HG03103 (cell line): ENCODE measurements around the gene CACNA1D.

Source experiments
- ATAC-seq: cut with Tn5 transposase; IDR thresholded peaks from one replicate; pipeline ENCODE4 v1.9.1; 2021; ENCODE audit warnings: low read depth; ENCODE audit not compliant: unreplicated experiment

CACNA1D gene

GRCh38 chr3:53493595-53493962 is 832 bp upstream of the CACNA1D start:
- ATAC-seq: no peak

GRCh38 chr3:53495146-53495519 is 722 bp downstream of the CACNA1D start:
- ATAC-seq: no peak

DNA sequence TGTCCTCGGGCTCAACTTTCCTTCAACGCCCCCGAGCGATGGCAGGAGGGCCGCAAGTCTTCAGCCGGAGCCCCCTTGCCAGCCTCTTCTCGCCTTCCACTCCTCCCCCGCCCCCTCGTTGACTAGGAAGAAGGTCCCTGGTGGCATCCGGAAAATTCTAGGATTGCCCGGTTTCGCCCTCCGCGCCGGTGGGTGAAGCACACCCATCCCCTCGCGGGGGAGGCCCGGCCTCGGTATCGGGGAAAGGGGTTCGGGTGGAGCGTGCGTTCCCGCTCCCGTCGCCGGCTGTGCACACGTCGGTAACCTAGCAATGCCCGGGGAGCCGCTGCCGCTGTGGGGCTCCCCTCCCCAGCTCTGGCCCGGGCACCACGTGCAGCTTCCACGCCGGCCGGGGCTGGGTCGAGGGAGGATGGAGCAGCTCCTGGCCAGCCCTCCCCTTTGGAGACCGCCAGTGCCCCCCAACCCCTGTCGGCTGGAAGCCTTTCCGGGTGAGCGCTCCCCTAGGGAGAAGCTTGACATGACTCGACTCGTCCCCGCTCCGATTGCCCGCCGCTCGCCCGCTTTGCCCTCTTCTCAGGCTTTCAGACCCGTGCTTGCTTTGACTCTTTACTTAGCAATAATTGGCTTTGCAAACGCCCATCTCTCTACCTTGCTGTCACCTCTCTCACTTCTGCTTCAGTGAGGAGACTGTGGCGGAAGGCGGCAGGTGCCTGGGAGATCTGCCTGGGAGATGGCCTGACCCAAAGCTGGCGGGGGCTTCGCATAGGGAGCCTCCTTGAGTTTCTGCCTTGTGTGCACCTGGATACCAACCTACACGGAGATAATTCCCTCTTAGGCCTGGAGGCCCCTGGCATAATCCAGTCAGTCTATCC is 1.3 kb downstream of the CACNA1D start:
- no peak for ATAC-seq

DNA sequence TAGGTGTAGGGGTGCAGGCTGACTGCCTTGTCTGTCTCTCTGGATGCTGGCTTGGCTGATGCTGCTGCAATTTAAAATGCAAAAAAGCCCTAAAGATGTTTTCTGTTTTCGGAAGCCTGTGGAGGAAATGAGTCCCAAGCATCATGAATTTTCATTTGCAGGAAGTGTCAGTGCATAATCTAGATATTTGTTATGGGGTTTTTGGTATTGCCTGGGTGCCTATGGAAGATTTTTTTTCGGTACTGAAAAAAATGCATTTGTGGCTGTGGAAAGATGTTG is 1.9 kb downstream of the CACNA1D start:
- ATAC-seq: no peak

DNA sequence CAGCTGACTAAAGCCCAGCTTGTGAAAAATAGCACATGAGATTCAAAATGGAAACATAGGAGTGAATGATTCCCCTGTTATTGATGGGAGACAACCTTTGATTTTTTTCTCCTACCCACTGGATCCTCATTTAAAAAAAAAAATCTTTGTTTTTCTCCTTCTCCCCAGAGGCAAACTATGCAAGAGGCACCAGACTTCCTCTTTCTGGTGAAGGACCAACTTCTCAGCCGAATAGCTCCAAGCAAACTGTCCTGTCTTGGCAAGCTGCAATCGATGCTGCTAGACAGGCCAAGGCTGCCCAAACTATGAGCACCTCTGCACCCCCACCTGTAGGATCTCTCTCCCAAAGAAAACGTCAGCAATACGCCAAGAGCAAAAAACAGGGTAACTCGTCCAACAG is 2.6 kb downstream of the CACNA1D start:
- no peak for ATAC-seq

- no peak for ATAC-seq
These were observed 4.6 kb downstream of the CACNA1D start for GRCh38 chr3:53498806-53499641.

DNA sequence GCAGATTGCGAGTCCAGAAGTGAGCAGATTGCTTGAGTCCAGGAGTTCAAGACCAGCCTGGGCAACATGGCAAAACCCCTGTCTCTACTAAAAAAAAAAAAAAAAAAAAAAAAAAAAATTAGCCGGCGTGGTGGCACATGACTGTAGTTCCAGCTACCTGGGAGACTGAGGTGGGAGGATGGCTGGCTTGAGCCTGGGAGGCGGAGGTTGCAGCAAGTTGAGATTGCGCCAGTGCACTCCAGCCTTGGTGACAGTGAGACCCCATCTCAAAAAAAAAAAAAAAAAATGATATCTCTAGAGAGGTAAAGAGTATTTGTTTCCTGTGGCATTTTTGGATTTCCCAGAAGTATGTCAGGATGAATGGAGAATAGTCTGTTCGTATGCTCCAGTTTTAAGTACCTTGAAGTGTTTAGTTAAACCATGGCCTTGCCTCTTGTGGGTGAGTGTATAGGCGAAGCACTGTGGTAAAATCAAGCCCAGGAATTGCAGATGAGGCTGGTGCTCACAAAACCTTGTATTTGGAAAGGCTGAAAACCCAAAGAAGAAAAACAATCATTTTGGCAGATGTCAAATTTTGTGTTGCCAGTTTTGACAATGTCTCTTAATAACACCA is 5.9 kb downstream of the CACNA1D start:
- no peak for ATAC-seq

GRCh38 chr3:53501178-53501577 is 6.8 kb downstream of the CACNA1D start:
- no peak for ATAC-seq

- ATAC-seq: no peak
These were observed 8.3 kb downstream of the CACNA1D start for GRCh38 chr3:53502737-53503136.

GRCh38 chr3:53503195-53503594 is 8.8 kb downstream of the CACNA1D start:
- no peak for ATAC-seq

- no peak for ATAC-seq
These were observed 11.8 kb downstream of the CACNA1D start for GRCh38 chr3:53506110-53506762.

DNA sequence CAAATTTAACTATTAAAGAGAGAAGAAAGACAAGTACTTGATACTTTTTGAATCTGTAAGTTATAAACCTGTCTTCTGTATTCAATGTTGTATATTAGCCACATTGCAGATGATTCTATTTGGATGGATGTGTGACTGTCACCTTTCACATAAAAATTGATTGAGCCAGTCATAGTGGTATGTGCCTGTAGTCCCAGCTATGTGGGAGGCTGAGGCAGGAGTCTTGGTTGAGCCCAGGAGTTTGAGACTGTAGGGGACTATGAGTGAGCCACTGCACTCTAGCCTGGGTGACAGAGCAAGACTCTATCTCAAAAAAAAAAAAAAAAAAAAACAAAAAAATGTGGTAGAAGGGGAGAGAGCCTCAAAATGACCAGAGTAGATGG is 12.3 kb downstream of the CACNA1D start:
- no peak for ATAC-seq

DNA sequence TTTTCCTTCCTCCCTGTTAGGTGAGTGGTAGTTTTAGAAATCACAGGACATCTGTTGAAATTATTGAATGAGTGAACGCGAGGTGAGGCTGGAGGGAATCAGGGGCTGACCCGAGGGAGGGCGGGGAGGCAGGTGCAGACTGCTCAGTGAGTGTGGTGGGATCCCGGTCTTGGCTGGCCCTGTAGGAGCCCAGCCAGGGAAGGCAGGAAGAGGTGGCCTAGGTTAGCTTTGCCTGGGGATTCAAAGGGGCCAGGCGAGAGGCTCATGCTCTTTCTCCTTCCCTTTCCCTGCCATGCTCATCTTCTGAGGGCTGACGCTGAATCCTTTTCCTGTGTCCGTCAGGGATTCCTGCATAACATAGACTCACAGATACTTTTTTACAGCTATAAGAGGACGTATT is 15.1 kb downstream of the CACNA1D start:
- ATAC-seq: no peak

DNA sequence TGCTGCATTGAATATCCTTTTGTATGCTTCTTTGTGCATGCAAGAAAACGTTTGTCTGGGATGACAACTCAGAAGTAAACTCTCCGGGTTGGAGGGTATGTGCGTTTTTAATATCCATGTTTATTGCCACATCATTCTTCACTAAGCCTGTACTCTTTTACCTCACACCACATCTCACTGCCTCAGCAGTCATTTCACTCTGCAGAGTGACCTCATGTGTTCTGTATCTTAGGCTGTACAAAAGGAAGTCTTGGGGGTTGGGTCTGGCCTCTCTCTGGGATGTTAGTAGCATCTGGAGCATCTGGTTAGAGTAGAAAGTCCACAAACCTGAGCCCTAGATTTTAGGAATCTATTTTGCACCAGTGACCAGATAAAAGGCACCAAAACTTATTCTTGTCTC is 16.1 kb downstream of the CACNA1D start:
- no peak for ATAC-seq

DNA sequence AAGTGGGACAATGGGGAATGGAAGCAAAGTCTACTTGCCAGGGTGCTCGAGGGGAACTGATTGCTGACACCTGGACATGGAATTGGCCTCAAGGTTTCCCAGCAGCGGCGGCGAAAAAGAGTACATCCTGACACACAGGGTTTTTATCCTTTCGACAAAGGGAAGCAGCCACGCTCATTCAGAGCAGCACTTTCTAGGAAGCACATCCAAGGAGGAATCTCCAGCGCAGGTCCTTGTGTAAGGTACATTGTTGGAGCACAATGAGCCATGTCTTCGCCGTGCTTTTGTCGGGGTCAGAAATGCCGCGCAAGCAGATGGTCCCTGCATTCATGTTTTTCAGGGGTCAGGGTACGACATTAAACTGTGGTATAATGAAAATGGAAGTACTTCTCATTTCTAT is 16.8 kb downstream of the CACNA1D start:
- ATAC-seq: no peak

- ATAC-seq: no peak
These were observed 19.3 kb downstream of the CACNA1D start for GRCh38 chr3:53513556-53514190.

DNA sequence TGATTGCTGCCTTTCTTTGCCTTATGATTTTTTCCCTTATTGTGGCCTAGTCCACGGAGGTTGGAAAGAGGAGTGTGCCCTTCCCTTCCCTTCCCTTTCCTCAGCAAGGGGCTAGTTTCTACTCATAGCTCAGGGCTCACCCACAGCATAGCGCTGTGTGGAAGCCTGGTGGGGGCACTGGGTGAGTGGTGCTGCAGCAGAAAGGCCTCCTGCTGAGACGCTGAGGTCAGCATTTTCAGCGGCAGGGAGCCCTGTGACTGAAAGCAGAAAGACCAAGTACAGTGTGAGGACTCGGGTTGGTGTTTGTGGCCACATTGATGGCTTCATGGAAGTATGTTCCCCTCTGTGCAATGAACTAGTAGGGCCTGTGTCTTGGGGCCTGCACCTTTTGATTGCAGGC is 21.9 kb downstream of the CACNA1D start:
- no peak for ATAC-seq

GRCh38 chr3:53518495-53518981 is 24.1 kb downstream of the CACNA1D start:
- ATAC-seq: no peak

GRCh38 chr3:53519065-53519709 is 24.8 kb downstream of the CACNA1D start:
- no peak for ATAC-seq

GRCh38 chr3:53523346-53523745 is 28.9 kb downstream of the CACNA1D start:
- no peak for ATAC-seq
